ENCODE data around the gene MAGEA11.

- no peak for TF ChIP-seq MYC (IDR thresholded peaks at IDR 0.05; ENCODE audit: low read depth, low read length)
- no peak for TF ChIP-seq CTCF (IDR thresholded peaks at IDR 0.05; ENCODE audit: low read depth, low read length)
Observed at GRCh38 chrX:149762696-149763614, 51.1 kb downstream of the MAGEA11 start.
